GM21786 (cell line): ENCODE data around the gene ABI2.

Experiments used
- ATAC-seq: cut with Tn5 transposase; IDR thresholded peaks from one replicate; pipeline ENCODE4 v1.9.1; 2021; ENCODE audit not compliant: unreplicated experiment

Gene ABI2

GRCh38 chr2:203471323-203471722, 143.1 kb downstream of the ABI2 start:
- no peak for ATAC-seq

GRCh38 chr2:203476881-203477280, 148.7 kb downstream of the ABI2 start:
- no peak for ATAC-seq

GRCh38 chr2:203480623-203481022, 152.4 kb downstream of the ABI2 start:
- no peak for ATAC-seq

GRCh38 chr2:203484266-203485112, 156.3 kb downstream of the ABI2 start:
- ATAC-seq: peak; percentile 76

- ATAC-seq: no peak
Observed at GRCh38 chr2:203489531-203489930, 161.3 kb downstream of the ABI2 start.

- no peak for ATAC-seq
Observed at GRCh38 chr2:203490391-203490790, 162.2 kb downstream of the ABI2 start.

GRCh38 chr2:203492965-203493364, 164.8 kb downstream of the ABI2 start:
- peak; percentile 56 for ATAC-seq
